ENCODE results near the gene SPTB.

The SPTB gene

GRCh38 chr14:64711039-64711438 lies 168.7 kb downstream of the SPTB start:
- DNase-seq (ENCODE audit: low read depth, low spot score) = no peak

GRCh38 chr14:64709126-64709525 lies 170.6 kb downstream of the SPTB start:
- no peak for DNase-seq (ENCODE audit: low read depth, low spot score)

- no peak for DNase-seq (ENCODE audit: low read depth, low spot score)
These were observed 171.3 kb downstream of the SPTB start for GRCh38 chr14:64708148-64709004.

- no peak for DNase-seq (ENCODE audit: low read depth, low spot score)
These were observed 172.0 kb downstream of the SPTB start for GRCh38 chr14:64707661-64708060.

- DNase-seq (ENCODE audit: low read depth, low spot score) = no peak
These were observed 173.0 kb downstream of the SPTB start for GRCh38 chr14:64706593-64707193.

- DNase-seq (ENCODE audit: low read depth, low spot score) = no peak
These were observed 173.6 kb downstream of the SPTB start for GRCh38 chr14:64706119-64706592.

- DNase-seq (ENCODE audit: low read depth, low spot score) = no peak
These were observed 174.2 kb downstream of the SPTB start for GRCh38 chr14:64705381-64706118.

GRCh38 chr14:64704743-64705380 lies 174.8 kb downstream of the SPTB start:
- DNase-seq (ENCODE audit: low read depth, low spot score) = no peak

- DNase-seq (ENCODE audit: low read depth, low spot score) = no peak
These were observed 175.5 kb downstream of the SPTB start, which contains the start of gene PLEKHG3 for GRCh38 chr14:64704143-64704742. PLEKHG3 (plus strand) TSS chr14:64704424; CDS start chr14:64727632, 23,208 bp downstream.

GRCh38 chr14:64703395-64704142 lies 176.1 kb downstream of the SPTB start:
- no peak for DNase-seq (ENCODE audit: low read depth, low spot score)

- no peak for DNase-seq (ENCODE audit: low read depth, low spot score)
These were observed 177.0 kb downstream of the SPTB start for GRCh38 chr14:64702493-64703394.

GRCh38 chr14:64701660-64702059 lies 178.0 kb downstream of the SPTB start:
- no peak for DNase-seq (ENCODE audit: low read depth, low spot score)

GRCh38 chr14:64700894-64701293 lies 178.8 kb downstream of the SPTB start:
- no peak for DNase-seq (ENCODE audit: low read depth, low spot score)

GRCh38 chr14:64700290-64700689 lies 179.4 kb downstream of the SPTB start:
- no peak for DNase-seq (ENCODE audit: low read depth, low spot score)

- no peak for DNase-seq (ENCODE audit: low read depth, low spot score)
These were observed 180.8 kb downstream of the SPTB start for GRCh38 chr14:64698903-64699302.

GRCh38 chr14:64696355-64696857 lies 183.3 kb downstream of the SPTB start:
- no peak for DNase-seq (ENCODE audit: low read depth, low spot score)
